ENCODE data around the gene CSRP3.

Gene CSRP3

GRCh38 chr11:19201737-19202605 is at the start of gene CSRP3:
CSRP3 (minus strand) TSS chr11:19201983; CDS start chr11:19192448, 9,535 bp downstream.
- DNase-seq: no peak

GRCh38 chr11:19251577-19251976 is 49.8 kb upstream of the CSRP3 start:
- DNase-seq: no peak

GRCh38 chr11:19246816-19247215 is 45.0 kb upstream of the CSRP3 start:
- DNase-seq: no peak

- DNase-seq: no peak
These were observed 43.6 kb upstream of the CSRP3 start for GRCh38 chr11:19245351-19245750.

- DNase-seq: no peak
These were observed 42.8 kb upstream of the CSRP3 start for GRCh38 chr11:19244621-19245020.

- no peak for DNase-seq
These were observed 42.3 kb upstream of the CSRP3 start for GRCh38 chr11:19244084-19244483.

- no peak for DNase-seq
These were observed 41.8 kb upstream of the CSRP3 start for GRCh38 chr11:19243613-19244012.

GRCh38 chr11:19243143-19243542 is 41.4 kb upstream of the CSRP3 start:
- no peak for DNase-seq

GRCh38 chr11:19242179-19242932 is 40.6 kb upstream of the CSRP3 start:
- DNase-seq: no peak

- no peak for DNase-seq
These were observed 39.7 kb upstream of the CSRP3 start for GRCh38 chr11:19241260-19242178.

- DNase-seq: peak; percentile 92
These were observed 38.9 kb upstream of the CSRP3 start, which contains the start of gene E2F8 for GRCh38 chr11:19240420-19241259. E2F8 (minus strand) TSS chr11:19240945; CDS start chr11:19240121, 824 bp downstream.

GRCh38 chr11:19239039-19239438 is 37.3 kb upstream of the CSRP3 start:
- no peak for DNase-seq

GRCh38 chr11:19237813-19238212 is 36.0 kb upstream of the CSRP3 start:
- no peak for DNase-seq

GRCh38 chr11:19237381-19237780 is 35.6 kb upstream of the CSRP3 start:
- DNase-seq: no peak

GRCh38 chr11:19234231-19234817 is 32.5 kb upstream of the CSRP3 start:
- DNase-seq: no peak

GRCh38 chr11:19232910-19233503 is 31.2 kb upstream of the CSRP3 start:
- DNase-seq: no peak

- no peak for DNase-seq
These were observed 27.9 kb upstream of the CSRP3 start for GRCh38 chr11:19229671-19230070.

- DNase-seq: no peak
These were observed 27.2 kb upstream of the CSRP3 start for GRCh38 chr11:19228968-19229367.

- no peak for DNase-seq
These were observed 24.8 kb upstream of the CSRP3 start for GRCh38 chr11:19226378-19227195.

GRCh38 chr11:19225581-19225980 is 23.8 kb upstream of the CSRP3 start:
- DNase-seq: no peak
